ENCODE measurements around the gene TANC1.

Gene TANC1

GRCh38 chr2:159230145-159230877 lies 261.9 kb downstream of the TANC1 start:
- no peak for DNase-seq

- DNase-seq, result no peak
These were observed 264.2 kb downstream of the TANC1 start for GRCh38 chr2:159232456-159233170.

- no peak for DNase-seq
These were observed 266.4 kb downstream of the TANC1 start for GRCh38 chr2:159234868-159235267.

- DNase-seq, result no peak
These were observed 275.1 kb downstream of the TANC1 start for GRCh38 chr2:159243529-159243928.

GRCh38 chr2:159246325-159246988 lies 278.0 kb downstream of the TANC1 start:
- no peak for DNase-seq

GRCh38 chr2:159249990-159250715 lies 281.7 kb downstream of the TANC1 start:
- no peak for DNase-seq

DNA sequence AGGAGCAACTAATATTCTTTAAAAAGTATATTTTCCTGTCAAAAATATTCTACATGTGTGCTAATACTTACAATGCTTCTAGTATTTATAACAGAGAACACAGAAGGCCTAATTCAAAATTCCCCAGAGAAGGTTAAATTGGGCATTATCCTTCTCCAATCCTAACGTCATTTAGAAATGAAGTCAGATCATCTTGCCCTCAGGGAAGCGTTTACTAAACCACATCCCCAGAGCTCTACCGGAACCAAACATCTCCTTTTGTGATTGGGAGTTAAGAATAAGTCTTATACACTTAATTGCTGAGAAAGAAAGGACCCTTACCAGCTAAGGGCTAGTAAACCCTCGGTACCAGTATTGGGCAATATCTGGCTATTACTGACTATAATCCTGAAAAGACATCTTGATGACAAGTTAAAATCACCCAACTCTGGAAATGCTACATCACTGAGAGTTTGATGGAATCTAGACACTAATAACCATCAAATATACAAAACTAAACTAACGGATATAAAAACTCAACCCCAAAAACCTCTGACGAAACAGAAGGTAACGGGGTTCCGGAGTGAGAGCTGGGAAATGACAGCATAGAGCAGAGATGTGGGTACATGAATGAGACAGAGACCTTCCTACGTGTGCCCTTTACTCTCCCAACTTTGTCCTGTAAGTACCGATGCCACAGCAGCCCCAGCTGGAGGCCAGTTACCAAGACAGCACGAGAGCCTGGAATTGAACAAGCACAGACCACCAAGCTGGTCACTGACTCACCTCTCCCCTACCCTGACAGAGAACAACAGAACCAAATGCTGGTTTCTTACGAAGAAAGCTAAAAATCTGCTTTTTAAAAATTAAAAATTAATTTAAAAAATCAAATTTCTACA lies 283.1 kb downstream of the TANC1 start:
- no peak for DNase-seq

DNA sequence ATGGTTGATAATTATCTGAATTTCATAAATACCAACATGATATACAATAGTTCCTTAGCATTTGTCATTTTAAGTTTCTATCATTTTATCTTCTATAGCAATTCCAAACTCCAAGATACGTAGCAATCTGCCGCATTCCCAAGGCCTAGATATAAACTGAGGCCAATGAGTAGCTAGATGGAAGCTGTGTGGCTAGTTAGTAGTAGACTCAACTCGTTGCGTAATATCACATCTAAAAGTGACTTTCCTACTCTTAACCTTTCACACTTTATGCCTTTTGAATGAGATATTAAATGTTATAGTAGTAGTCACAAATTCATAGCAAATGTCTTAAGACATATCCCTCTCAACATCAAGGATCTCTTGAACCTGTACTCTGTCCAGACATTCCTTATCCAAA lies 284.5 kb downstream of the TANC1 start:
- DNase-seq, result no peak

- no peak for DNase-seq
These were observed 287.7 kb downstream of the TANC1 start for GRCh38 chr2:159256159-159256558.

GRCh38 chr2:159262226-159262625 lies 293.8 kb downstream of the TANC1 start:
- no peak for DNase-seq

DNA sequence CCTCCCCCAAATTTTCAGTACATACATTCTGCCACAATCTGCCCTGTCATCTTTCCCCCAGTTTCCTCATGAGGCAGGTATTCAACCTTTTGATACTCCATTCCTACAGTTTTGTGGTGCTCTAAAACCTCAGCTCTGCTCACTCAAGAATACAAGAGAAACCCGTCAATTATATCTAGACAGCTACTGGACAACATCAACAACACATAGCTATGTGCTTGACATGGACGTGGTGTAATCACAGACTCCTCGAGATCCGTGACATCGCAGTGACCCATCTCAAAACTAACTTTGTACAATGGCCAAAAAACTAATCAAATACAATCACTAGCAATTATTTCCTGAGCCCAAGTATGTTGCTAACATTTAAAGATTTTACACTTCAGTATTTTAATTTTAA lies 294.5 kb downstream of the TANC1 start:
- no peak for DNase-seq

DNA sequence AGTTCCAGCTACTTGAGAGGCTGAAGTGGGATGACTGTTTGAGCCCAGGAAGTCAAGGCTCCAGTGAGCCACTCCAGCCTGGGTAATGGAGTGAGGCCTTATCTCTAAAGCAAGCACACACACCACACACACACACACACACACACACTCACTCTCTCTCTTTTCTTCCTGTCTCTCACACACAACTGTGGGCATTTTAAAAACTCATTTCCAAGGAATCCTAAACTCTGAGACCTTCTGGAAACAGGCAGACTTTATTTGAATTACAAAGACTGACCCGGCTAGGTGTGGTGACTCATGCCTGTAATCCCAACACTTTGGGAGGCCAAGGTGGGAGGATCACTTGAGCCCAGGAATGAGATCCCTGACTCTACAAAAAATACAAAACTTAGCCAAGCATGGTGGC lies 296.7 kb downstream of the TANC1 start:
- no peak for DNase-seq

- no peak for DNase-seq
These were observed 298.1 kb downstream of the TANC1 start for GRCh38 chr2:159266554-159266953.

GRCh38 chr2:159267921-159268320 lies 299.5 kb downstream of the TANC1 start:
- DNase-seq, result no peak

DNA sequence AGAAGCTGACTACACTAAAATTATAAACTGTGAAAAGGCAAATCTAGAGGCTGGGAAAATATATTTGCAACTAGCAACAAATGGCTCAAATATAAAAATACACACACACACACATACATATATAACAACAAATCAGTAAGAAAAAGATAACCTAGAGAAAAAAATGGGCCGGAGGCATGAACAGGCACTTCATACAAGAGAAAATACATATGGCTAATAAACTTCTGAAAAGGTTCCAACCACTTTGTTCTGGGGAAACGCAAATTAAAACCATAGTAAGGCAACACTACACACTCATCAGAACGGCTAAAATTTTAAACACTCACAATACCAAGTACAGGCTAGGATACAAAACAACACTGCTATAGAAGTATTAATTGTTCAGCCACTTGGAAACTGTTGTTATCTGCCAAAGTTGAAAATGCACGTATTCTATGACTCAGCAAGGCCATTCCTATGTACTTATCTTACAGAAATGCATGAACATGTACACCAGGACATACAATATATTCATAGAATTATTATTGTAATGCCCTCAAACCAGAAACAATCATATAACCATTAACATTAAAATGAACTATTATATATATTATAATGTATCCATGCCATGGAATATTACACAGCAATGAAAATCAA lies 302.4 kb downstream of the TANC1 start:
- no peak for DNase-seq

GRCh38 chr2:159272156-159272555 lies 303.7 kb downstream of the TANC1 start:
- DNase-seq, result no peak

- no peak for DNase-seq
These were observed 306.7 kb downstream of the TANC1 start for GRCh38 chr2:159275111-159275510.

DNA sequence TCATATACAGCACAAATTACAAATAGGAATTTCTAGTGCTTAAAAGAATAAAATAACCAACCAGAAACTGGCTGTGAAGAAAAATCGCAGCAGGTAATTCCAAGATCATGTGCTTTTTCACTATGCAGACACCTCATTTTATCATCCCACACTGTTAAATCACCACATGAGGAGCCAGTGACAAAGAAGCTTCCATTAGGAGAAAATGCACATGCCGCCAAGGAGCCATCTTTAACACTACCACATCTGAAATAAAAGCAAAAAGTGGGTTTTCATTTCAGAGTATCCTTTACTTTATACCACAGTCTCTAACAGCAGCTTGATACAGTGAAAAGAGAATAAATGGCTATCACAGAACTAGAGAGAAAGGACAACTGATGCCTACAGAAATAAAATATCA lies 311.3 kb downstream of the TANC1 start:
- DNase-seq, result no peak

- DNase-seq, result no peak
These were observed 312.6 kb downstream of the TANC1 start for GRCh38 chr2:159281002-159281401.
